GM23338 (cell line): ENCODE data around the gene STX8. TPM values are rescaled to one million over a fixed set of nuclear protein-coding genes. Genes with fewer than 3 reads are reported as not detected.

Experiments
- ATAC-seq: fragments of 200-7000 bp; cut with Tn5 transposase; 3 replicates; pipeline ENCODE4 v1.9.1; 2020
- DNase-seq: peaks from one replicate; pipeline ENCODE4 v3.0.0-alpha.2; 2015; ENCODE audit warnings: low spot score
- H2AFZ ChIP-seq: fragments of 200-600 bp; sonication (generic); 2 replicates; pipeline ENCODE4 v1.8.0; 2016; ENCODE audit warnings: antibody characterized with exemption, mild to moderate bottlenecking, moderate library complexity
- H3F3A ChIP-seq: fragments of 200-600 bp; sonication (generic); replicated peaks from 2 replicates; pipeline ENCODE4 v1.8.0; 2017; ENCODE audit warnings: antibody characterized with exemption, mixed run types, low read depth
- H3K27ac ChIP-seq: fragments of 200-600 bp; sonication (generic); 2 replicates; pipeline ENCODE4 v1.6.1; 2016; ENCODE audit warnings: low read depth
- H3K27me3 ChIP-seq: fragments of 200-600 bp; sonication (generic); 2 replicates; pipeline ENCODE4 v1.8.0; 2016; ENCODE audit warnings: mild to moderate bottlenecking, mixed run types, moderate library complexity; ENCODE audit not compliant: insufficient read depth
- H3K36me3 ChIP-seq: fragments of 200-600 bp; sonication (generic); 2 replicates; pipeline ENCODE4 v1.8.0; 2016; ENCODE audit warnings: mild to moderate bottlenecking; ENCODE audit not compliant: insufficient read depth
- H3K4me1 ChIP-seq: fragments of 200-600 bp; sonication (generic); 2 replicates; pipeline ENCODE4 v1.8.0; 2016; ENCODE audit warnings: mild to moderate bottlenecking, moderate library complexity; ENCODE audit not compliant: insufficient read depth
- H3K4me2 ChIP-seq: fragments of 200-600 bp; sonication (generic); 2 replicates; pipeline ENCODE4 v1.7.1; 2017; ENCODE audit warnings: mixed run types
- H3K4me3 ChIP-seq: fragments of 200-600 bp; sonication (generic); 2 replicates; pipeline ENCODE4 v1.6.1; 2016; ENCODE audit warnings: mixed run types
- H3K79me2 ChIP-seq: fragments of 200-600 bp; sonication (generic); replicated peaks from 2 replicates; pipeline ENCODE4 v1.8.0; 2017; ENCODE audit warnings: mild to moderate bottlenecking; ENCODE audit not compliant: insufficient read depth
- H3K9me2 ChIP-seq: fragments of 200-600 bp; sonication (generic); 2 replicates; pipeline ENCODE4 v1.8.0; 2017; ENCODE audit not compliant: insufficient read depth
- H4K20me1 ChIP-seq: fragments of 200-600 bp; sonication (generic); replicated peaks from 2 replicates; pipeline ENCODE4 v1.8.0; 2017; ENCODE audit warnings: mild to moderate bottlenecking; ENCODE audit not compliant: insufficient read depth
- H3K27ac Mint-ChIP-seq: 2 replicates; pipeline ENCODE4 v1.8.0; 2020; ENCODE audit warnings: inconsistent platforms, mild to moderate bottlenecking, moderate library complexity, mixed read lengths
- H3K27me3 Mint-ChIP-seq: 3 replicates; pipeline ENCODE4 v1.8.0; 2022; ENCODE audit warnings: low read depth, mild to moderate bottlenecking, moderate library complexity, mixed read lengths, inconsistent platforms; ENCODE audit not compliant: insufficient read depth, poor library complexity
- H3K36me3 Mint-ChIP-seq: 3 replicates; pipeline ENCODE4 v1.8.0; 2021; ENCODE audit warnings: low read depth, mild to moderate bottlenecking, inconsistent platforms, moderate library complexity, mixed read lengths
- H3K4me1 Mint-ChIP-seq: 3 replicates; pipeline ENCODE4 v1.8.0; 2020; ENCODE audit warnings: mild to moderate bottlenecking, inconsistent platforms, mixed read lengths
- H3K4me3 Mint-ChIP-seq: 3 replicates; pipeline ENCODE4 v1.8.0; 2021; ENCODE audit warnings: moderate library complexity, mild to moderate bottlenecking, inconsistent platforms, mixed read lengths
- H3K9me3 Mint-ChIP-seq: 3 replicates; pipeline ENCODE4 v1.8.0; 2020; ENCODE audit warnings: moderate library complexity, mild to moderate bottlenecking, inconsistent platforms, mixed read lengths
- EZH2 ChIP-seq: fragments of 200-600 bp; sonication (generic); IDR thresholded peaks from one replicate; pipeline ENCODE4 v1.8.0; 2017; ENCODE audit warnings: antibody characterized with exemption, mild to moderate bottlenecking, low read depth; ENCODE audit not compliant: unreplicated experiment
- EZH2phosphoT487 ChIP-seq: fragments of 200-600 bp; sonication (generic); IDR thresholded peaks from one replicate; pipeline ENCODE4 v1.8.1; 2018; ENCODE audit warnings: antibody characterized with exemption; ENCODE audit not compliant: unreplicated experiment
- NANOG ChIP-seq: IDR thresholded peaks from 2 replicates; pipeline ENCODE4 v1.6.1; 2016; ENCODE audit warnings: antibody characterized with exemption, borderline replicate concordance
- POLR2AphosphoS5 ChIP-seq: IDR thresholded peaks from 2 replicates; pipeline ENCODE4 v1.6.1; 2016; ENCODE audit warnings: antibody characterized with exemption, low read depth
- polyA plus RNA-seq: library from polyadenylated mRNA; unstranded; fragments of >200 nt; fragmentation: Nextera tagmentation; extraction: Ambion mirVana; gene quantifications from 2 replicates; pipeline ENCODE4 v1.2.1, GENCODE V29; 2016
- total RNA-seq: library from RNA; depleted of rRNA; stranded (reverse); fragments of >200 nt; shearing (Covaris generic); gene quantifications from 2 replicates; pipeline ENCODE4 v1.2.3, GENCODE V29; 2014
- TF ChIP-seq, protein P1 (sequence below), 2 experiments: fragments of 200-600 bp in 1 of 2; sonication (generic) in 1 of 2; conservative IDR thresholded peaks; 2 replicates each; pipeline versions ENCODE4 v1.5.1 to v1.6.1; 2016 to 2017; ENCODE audit warnings: antibody characterized with exemption in 2 of 2, low read depth in 2 of 2, mild to moderate bottlenecking in 2 of 2, moderate library complexity in 1 of 2

STX8 gene
- total and polyA plus RNA-seq, 2 experiments from 2014 or later = 59.4 to 82.3 TPM

DNA sequence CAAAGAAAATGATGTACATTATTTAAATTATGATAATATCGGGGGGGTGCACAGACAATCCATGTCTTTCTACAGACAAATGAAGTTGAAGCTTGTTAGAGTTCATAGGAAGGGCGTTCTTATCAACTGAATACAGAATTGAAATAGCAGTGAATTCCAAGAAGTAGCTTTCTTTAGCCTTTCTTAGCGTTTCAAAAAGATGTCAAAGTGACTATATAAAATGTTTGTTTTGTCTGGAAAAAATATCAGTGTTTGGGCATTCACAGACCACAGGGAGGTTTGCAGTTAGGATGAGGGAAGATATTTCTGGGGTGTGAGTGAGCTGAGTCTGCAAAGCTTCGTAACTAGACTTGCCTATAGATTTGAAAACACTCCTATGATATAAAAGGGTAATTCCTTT lies 55.0 kb downstream of the STX8 start (continued):
- TF ChIP-seq EZH2 = no peak
- TF ChIP-seq NANOG = no peak

DNA sequence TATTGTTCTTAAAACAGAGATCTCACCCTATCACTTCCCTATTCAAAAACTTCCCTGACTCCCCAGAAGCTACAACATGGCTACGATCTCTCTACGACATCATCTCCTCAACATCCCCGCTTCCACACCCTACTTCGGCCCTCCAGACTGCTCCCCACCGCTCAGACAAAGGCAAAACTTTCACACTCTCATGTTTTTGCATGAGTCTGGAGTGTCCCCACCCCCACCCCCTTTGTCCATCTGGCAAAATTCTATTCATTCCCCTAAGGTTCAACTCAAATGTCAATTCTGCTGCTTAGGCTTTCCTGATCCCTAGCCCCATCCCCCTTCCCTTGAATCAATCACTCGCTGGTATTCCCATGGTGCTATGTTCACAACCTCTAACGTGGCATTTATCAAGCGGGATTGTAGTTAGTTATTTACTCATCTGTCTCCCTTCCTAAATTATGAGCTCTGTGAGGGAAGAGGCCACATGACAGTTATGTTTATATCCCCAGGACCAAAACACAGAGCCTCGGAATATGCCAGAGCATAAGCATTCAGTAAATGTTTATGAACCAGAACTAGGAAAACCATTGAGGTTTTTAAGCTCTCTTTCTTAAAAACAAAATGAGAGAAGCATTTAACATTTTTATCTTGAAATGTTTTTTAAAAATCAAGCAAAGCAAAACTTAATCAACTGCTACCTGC lies 55.9 kb downstream of the STX8 start:
- H3K27ac ChIP-seq = no peak overlapping the region
- Mint-ChIP-seq H3K9me3 (no peaks in the 10 kb centered on the region), H3K4me3 (no peak overlapping the region), H3K27me3 (peaks cover 2% of the 10 kb centered on the region), H3K36me3 (no peaks in the 10 kb centered on the region), H3K4me1 (peaks cover 30% of the 10 kb centered on the region), H3K27ac (peak overlapping the region; percentile 4; the same call in 1 of the 2 replicates)
- no peak overlapping the region for H3K4me3 ChIP-seq
- no peaks in the 10 kb centered on the region for H3K9me2 ChIP-seq
- no peaks in the 10 kb centered on the region for H3K36me3 ChIP-seq
- DNase-seq (peak; percentile 27), ATAC-seq (no peak; the same call in 1 of the 3 replicates)
- no peaks in the 10 kb centered on the region for H3F3A ChIP-seq
- peak overlapping the region; percentile 39; the same call in 1 of the 2 replicates for H3K4me2 ChIP-seq
- H3K79me2 ChIP-seq = no peaks in the 10 kb centered on the region
- H2AFZ ChIP-seq = no peak overlapping the region
- TF ChIP-seq, protein P1, sequence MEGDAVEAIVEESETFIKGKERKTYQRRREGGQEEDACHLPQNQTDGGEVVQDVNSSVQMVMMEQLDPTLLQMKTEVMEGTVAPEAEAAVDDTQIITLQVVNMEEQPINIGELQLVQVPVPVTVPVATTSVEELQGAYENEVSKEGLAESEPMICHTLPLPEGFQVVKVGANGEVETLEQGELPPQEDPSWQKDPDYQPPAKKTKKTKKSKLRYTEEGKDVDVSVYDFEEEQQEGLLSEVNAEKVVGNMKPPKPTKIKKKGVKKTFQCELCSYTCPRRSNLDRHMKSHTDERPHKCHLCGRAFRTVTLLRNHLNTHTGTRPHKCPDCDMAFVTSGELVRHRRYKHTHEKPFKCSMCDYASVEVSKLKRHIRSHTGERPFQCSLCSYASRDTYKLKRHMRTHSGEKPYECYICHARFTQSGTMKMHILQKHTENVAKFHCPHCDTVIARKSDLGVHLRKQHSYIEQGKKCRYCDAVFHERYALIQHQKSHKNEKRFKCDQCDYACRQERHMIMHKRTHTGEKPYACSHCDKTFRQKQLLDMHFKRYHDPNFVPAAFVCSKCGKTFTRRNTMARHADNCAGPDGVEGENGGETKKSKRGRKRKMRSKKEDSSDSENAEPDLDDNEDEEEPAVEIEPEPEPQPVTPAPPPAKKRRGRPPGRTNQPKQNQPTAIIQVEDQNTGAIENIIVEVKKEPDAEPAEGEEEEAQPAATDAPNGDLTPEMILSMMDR (conservative IDR thresholded peaks at IDR 0.05; ENCODE audit: low read depth in 2 of 2) = no peak
- TF ChIP-seq NANOG (no peak), POLR2AphosphoS5 (no peak), EZH2 (no peak), EZH2phosphoT487 (no peak)
- H3K4me1 ChIP-seq = peaks cover 21% of the 10 kb centered on the region
- no peaks in the 10 kb centered on the region for H4K20me1 ChIP-seq
- H3K27me3 ChIP-seq = no peaks in the 10 kb centered on the region

DNA sequence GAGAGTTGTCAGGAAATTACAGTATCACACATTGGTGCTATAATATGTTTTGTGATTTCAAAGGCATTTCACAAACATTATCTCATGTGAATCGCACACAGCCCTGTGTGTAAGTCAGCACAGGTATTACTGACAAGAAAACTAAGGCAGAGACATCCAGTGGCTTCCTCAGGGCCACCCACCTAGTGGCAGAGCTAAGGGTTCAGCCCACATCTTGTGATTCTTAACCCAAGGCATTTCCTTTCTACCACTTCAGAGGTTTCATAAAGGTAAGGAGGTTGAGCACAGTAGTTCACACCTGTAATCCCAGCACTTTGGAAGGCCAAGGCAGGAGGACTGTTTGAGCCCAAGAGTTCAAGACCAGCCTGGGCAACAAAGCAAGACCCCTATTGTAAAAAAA lies 58.2 kb downstream of the STX8 start:
- Histone ChIP-seq H3K36me3 (no peaks in the 10 kb centered on the region), H3K79me2 (no peaks in the 10 kb centered on the region), H3F3A (no peaks in the 10 kb centered on the region), H3K4me2 (no peak overlapping the region), H3K9me2 (no peaks in the 10 kb centered on the region), H3K27ac (no peak overlapping the region), H3K4me3 (no peak overlapping the region), H3K27me3 (no peaks in the 10 kb centered on the region), H4K20me1 (no peaks in the 10 kb centered on the region), H2AFZ (no peak overlapping the region), H3K4me1 (peaks cover 29% of the 10 kb centered on the region)
- no peak for TF ChIP-seq EZH2
- TF ChIP-seq, protein P1 (conservative IDR thresholded peaks at IDR 0.05; ENCODE audit: low read depth in 2 of 2) = 0 out of 4 replicates have a peak, but pooled peaks have one; percentile 2 to 11
- Mint-ChIP-seq H3K9me3 (no peaks in the 10 kb centered on the region), H3K4me1 (peaks cover 37% of the 10 kb centered on the region), H3K4me3 (no peak overlapping the region), H3K27me3 (peaks cover 2% of the 10 kb centered on the region), H3K27ac (no peak overlapping the region), H3K36me3 (no peaks in the 10 kb centered on the region)
- ATAC-seq (peak; percentile 45), DNase-seq (peak; percentile 37)
